ENCODE measurements around the gene CHADL.
"Not testable (repeated sequence)": the region's sequence is repeated elsewhere in the genome, so short reads cannot be mapped to it uniquely, and the experiment has no call there.

The CHADL gene, protein sequence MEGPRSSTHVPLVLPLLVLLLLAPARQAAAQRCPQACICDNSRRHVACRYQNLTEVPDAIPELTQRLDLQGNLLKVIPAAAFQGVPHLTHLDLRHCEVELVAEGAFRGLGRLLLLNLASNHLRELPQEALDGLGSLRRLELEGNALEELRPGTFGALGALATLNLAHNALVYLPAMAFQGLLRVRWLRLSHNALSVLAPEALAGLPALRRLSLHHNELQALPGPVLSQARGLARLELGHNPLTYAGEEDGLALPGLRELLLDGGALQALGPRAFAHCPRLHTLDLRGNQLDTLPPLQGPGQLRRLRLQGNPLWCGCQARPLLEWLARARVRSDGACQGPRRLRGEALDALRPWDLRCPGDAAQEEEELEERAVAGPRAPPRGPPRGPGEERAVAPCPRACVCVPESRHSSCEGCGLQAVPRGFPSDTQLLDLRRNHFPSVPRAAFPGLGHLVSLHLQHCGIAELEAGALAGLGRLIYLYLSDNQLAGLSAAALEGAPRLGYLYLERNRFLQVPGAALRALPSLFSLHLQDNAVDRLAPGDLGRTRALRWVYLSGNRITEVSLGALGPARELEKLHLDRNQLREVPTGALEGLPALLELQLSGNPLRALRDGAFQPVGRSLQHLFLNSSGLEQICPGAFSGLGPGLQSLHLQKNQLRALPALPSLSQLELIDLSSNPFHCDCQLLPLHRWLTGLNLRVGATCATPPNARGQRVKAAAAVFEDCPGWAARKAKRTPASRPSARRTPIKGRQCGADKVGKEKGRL

DNA sequence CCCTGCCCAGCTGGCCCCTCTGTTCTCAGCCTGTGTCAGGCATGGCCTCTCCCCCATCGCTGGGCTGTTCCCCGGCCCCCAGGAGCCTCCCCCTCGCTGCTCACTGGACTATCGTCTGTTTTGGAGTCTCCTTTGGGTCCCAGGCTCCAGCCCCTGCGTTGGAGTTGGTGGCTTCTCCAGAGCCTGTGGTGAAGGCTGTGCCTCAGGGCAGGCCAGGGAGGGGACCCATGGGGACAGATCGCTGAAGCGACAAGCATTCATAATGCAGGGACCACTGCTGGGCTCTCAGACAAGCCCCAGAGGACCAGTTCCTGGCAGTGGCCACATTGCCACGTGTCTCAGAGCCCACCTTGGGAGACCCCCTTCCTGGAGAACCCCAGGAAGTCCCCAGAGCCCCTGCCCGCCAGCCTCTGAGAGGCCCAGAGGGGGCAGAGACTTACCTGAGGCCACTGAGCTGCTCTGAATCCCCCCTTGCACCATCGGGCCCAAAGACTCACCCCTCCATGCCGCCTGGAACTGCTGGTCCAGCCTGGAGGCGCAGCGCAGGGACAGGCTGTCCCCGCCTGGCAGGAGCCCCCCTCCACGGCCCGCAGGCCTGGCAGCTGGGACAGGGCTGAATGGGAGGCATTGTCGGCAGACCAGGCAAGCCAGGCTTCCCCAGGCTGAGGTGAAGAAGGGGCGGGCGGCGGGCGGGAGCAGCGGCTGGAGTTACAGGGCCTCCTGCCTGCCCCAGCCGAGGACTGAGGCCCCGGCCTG lies at the start of gene CHADL:
TSS of gene CHADL (minus strand) at position 555 of the 756 bp plus-strand sequence. CDS start at position 505, 50 bp downstream.
- DNase-seq: no peak

DNA sequence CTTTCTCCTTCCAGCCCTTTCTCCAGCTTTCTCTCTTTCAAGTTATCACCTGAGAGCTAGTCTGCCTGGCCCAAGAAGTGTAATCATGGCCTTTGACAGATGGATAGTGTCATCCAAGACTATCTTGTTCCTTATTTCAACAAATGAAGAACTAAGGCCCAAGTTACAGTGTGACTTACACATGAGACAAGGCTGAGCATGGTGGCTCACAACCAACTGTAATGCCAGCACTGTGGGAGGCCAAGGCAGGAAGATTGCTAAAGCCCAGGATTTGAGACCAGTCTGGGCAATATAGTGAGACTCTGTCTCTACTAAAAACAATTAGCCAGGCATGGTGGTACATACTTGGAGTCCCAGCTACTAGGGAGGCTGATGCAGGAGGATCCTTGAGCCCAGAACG lies 48.9 kb upstream of the CHADL start:
- DNase-seq: no peak

DNA sequence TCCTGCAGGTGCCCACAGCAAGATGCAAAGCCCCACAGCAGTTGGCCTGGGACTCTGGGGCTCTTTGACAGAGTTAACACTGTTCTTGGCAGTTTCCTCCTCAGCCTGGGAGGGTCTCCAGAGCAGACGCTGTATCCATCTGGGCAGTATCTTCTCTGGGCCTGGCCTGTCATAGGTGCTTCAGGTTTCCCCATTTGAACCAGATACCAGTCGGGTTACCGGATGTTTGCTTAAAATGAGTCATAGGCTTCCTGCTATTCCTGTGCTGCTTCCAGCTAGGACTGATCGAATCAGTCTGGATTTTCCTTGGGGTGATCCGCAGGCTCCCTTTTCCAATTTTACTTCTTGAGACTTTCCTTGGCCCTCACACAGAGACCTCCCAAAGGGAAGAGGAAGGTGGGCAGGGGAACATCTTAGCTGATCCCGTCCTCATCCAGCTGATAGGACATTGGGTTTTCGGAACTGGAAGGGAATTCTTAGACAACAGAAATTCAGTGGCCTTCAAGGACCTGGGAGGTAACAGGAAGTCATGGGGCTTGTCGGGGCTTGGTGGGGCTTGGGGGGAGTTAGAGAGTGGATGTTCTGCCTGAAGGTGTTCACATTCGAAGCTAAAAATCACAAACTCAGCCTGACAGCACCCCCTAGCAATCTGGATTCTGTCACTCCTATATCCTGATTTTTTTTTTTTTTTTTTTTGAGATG lies 47.7 kb upstream of the CHADL start:
- no peak for DNase-seq

DNA sequence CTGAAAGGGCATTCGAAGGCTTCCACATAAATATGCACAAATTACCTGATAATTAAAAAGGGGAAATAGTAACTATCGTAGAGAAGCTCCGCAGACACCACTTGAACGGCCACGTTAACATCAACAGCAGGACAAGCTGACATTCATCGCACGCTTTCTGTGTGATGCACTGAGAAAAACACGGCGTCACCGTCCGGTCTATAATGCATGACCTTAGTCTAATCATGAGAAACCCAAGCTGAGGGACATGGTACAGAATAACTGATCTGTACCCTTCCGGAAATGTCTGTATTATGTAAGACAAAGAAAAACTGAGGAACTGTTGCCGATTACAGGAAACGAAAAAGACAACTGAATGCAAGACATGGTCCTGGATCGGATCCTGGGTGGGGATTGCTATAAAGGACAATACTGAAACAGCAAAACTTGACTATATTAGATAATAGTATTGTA lies 45.9 kb upstream of the CHADL start:
- peak; percentile 56 for DNase-seq

DNA sequence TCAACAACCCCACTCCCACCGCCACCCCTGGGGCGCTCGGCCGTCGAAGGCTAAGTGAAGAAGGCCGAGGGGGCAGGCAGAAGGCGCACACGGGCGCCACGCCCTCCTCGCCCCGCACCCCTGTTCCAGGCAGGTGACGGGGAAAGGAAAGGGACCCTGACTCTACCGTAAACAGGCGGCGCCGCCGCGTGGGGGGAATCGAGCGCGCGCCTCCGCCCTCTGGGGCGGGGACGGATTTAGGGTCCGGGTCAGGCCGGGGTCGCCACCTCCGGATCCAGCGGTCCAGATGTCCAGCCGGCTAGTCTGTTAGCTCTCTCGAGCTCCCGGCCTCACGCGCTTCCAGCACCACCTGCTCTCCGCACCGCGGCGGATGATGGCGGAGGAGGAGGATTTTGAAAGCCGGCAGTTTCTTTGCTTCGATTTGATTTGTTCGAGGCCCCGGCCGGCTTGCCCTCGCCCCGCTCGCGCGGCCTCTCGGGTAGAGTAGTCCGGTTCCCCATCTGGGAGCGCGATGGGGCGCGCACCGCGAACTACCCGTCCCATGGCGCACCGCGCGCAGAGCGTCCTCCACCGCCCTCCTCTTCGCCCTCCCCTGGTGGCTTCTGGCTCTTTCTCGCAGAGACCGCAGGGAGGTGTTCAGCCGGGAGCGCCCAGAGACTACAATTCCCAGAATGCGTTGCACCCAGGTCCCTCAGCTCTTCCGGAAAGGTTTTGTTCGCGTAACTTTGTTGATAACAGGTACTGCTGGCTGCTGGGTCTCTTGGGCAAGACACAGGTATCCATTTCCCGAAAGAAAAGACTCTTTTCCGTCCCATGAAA lies 45.3 kb upstream of the CHADL start, which contains the start of gene RANGAP1:
TSS of gene RANGAP1 (minus strand) at position 368 of the 819 bp plus-strand sequence. CDS start 5,143 bp downstream, outside the sequence.
- peak; percentile 98 for DNase-seq

DNA sequence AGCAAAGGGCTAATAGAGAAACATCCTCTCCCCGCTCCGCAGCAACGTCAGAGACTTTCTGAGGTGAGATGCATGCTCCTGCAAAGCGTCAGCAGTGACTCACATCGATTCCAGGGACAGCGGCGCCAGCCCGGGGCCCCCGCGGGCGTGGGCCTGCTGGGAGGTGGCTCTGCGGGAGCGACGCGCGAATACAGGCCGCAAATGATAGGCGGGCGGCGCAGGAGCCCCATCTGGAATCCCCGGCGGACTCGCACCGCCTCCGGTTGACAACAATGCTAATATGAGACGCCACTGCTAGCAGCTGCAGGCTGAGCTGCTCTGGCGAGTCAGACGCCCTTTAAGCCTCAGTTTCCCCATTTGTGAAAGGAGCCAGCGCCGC lies 44.7 kb upstream of the CHADL start:
- DNase-seq: no peak

DNA sequence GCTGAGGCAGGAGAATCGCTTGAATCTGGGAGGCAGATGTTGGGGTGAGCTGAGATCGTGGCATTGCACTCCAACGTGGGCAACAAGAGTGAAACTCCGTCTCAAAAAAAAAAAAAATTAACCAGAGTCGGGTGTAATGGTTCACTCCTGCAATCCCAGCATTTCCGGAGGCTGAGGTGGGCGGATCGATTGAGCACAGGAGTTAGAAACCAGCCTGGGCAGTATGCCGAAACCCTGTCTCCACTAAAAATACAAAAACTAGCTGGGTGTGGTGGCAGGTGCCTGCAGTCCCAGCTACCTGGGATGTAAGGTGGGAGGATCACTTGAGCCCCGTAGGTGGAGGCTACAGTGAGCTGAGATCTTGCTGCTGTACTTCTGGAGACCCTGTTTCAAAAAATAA lies 43.7 kb upstream of the CHADL start:
- DNase-seq: no peak

DNA sequence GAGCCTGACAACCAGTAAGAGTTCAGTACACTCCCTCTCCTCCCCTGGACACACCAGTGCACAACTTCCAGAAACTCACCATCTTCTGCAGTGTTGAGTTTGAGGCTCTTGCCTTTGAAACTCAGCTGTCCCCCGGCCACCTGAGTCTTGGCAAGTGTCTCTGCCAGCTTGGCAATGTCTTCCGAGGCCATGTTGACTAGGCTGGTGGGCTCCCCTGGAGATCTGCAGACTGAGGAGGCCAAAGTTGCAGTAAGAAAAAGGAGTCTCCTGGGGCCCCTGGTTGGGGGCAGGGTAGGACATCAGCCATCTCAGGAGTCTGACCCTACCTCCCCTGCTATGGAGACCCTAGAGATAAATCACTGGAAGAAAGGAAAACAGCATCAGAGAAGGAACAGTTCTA lies 40.1 kb upstream of the CHADL start:
- no peak for DNase-seq

DNA sequence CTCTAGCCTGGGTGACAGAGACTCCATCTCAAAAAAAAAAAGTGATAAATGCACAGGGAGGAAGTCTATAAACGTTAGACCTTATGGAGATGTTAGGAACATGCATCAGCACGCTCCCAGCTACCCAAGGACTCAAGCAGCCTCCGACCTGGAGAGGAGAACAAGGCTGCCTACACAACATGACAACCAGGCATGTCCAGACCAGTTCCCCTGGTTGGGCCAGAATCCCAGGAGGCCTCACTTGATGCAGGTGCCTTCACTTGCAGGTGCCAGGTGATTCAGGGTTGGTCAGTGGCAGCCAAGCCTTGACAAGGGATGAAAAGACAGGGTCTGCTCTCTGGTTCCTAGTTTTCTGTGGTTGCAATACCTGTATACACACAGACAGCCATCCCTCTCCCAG lies 39.3 kb upstream of the CHADL start:
- no peak for DNase-seq

DNA sequence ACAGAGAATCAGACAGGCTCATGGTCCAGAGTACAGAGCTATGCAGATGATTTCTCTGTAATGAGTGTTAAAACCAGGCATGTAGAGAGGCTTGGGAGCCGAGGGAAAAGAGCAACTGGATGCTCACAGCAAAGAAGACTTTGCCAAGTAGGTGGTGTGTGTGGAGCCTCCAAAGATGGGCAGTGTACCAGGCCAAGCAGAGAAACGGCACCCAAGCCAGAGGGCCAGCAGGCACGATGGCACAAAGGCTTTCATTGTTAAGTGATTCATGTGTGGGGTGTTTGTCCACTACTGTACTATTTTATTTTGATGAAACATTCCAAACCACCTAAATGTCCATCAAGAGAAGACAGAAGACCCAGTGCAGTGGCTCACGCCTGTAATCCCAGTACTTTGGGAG lies 34.1 kb upstream of the CHADL start:
- no peak for DNase-seq

DNA sequence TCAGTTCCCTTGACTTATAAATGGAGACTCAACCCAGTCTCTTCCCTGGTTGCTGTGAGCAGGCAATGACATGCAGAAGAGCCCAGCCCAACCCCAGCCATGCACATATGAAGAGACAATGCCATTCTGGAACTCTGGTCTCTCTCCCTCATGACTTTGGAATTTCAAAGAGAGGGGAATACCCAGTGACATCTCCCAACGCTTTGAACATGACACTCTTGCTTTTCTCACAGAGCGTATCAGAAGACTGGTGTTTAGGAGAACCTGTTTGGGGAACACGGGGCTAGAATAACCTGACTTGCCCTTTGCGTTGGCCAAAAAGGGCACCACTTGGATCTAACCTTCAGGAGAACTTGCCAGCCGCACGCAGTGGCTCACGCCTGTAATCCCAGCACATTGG lies 32.4 kb upstream of the CHADL start:
- no peak for DNase-seq

DNA sequence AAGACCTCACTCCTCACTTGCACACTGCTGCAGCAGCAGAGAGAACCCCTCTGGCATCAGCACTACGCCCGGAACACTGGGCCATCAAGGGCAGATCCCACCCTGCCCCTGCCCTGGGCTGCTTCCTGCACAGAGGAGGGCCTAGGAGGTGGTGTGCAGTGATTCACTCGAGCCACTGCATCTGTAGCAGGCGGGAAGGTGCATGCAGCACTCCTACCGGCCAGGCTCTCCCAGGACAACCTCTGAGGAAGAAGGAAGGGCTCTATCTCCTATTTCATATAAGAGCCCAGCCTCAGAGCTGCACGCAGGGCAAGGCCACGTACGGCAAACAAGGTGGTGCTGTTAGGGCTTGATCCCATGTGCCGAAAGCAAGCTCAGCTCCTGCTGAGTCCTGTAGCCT lies 31.1 kb upstream of the CHADL start:
- DNase-seq: no peak

DNA sequence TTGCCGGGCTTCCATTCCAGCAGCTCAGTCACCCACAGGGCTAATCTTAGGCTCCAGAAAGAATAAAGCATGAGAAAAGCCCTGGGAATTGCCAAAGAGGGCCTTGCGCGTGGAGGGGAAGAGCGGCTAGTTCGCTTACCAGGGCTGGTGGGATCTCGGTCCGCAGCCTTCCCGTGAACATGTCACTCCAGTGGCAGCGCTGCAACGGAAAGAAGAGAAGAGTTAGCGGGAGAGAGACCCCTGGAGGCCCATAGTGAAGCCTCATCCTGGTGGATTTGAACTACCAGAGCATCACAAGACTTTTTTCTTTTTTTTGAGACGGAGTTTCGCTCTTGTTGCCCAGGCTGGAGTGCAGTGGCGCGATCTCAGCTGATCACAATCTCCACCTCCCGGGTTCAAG lies 27.2 kb upstream of the CHADL start:
- no peak for DNase-seq

DNA sequence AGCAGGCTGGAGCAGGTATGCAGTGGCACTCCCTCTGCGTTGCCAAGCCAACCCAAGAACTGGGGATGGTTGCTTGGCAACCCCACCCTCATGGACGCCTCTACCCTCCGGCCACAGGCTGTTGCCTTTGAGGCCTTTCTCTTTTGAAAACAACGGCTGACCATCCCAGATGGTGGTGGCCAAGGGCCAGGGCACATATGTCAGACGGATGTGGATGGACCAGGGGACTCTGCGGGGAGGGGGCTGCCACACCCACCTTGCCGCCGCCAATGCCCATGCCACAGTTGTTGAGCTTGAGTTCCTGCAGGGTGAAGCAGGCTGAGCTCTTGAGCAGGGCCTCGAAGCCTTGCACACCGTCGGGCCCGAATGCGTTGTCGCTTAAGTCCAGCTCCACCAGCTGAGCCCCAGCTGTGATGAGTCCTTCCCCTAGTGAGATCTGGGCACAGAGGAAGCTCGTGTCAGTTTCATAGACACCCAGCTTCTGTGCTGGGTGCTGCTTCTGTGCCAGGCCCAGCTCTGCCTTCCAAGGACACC lies 23.7 kb upstream of the CHADL start:
- no peak for DNase-seq

DNA sequence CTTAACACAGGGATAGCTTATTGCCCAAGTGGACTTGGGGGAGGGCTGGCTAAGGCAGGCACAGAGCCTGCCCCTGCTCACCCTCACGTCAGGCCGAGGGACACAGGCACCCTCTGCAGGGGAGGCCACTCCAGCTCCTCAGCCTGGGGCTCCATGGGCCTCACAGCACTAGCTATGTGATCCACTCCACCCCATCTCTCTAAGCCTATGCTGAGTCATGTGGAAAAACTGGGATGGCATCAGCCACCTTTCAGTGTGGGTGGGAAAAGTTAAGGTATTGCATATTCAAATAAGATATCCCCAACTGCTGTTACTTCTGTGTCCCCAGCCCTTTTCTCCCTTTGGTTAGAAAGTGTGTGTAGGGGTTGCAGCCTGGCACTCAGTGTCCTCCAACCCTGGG lies 23.0 kb upstream of the CHADL start:
- DNase-seq: no peak

DNA sequence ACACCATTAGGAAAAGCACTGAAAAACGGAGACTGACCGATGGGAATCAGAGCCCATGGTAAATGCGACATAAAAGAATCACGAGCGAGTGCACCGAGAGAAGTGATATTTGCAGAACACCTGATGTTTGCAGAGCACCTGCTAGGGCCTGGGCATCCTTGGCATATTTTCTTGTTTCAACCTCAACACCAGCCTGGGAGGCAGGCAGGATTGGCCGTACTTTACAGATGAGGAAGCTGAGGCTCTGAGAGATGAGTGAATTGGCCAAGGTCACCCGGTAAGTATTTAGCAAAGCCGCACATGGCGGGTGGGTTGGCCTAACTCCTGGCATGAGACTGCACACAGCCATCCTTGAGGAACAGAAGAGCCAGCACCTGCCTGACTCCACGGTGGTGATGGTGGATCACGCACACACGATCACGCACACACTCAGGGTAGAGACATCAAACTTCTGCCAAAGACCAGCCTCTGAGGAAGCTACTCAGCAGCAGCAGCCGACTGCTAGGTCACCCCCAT lies 21.6 kb upstream of the CHADL start:
- DNase-seq: no peak

DNA sequence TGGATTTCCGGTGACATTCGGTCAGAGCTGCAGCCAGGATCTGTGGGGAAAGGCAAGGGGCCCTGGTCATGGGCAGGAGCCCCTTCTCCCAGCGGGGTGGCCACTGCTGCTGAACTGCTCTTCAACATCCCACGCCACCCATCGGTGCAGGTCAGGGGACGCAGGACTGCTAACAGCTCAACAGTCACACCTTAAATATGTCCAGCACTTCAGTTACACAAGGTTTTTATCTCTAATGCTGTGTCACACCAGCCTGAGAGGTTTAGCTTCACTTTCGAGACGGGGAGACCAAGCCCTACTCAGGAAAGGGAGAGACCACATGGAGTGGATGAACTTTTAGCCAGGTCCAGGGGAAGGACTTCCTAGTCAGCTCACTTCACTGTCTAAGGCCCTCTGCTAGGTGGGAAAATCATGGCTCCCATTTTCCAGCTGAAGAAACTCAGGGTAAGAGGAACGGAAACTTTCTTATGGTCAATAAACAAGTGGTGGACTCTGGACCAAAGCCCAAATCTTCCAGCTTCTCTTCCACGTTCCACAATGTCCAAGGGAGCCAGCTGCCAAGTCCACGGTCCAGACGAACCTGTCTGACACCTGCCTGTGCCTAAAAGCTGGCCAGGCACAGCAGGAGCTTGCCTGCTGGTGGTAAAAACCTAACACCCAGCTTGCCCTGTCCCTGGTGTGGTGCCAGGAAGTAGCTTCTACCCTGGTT lies 21.0 kb upstream of the CHADL start:
- DNase-seq: no peak

DNA sequence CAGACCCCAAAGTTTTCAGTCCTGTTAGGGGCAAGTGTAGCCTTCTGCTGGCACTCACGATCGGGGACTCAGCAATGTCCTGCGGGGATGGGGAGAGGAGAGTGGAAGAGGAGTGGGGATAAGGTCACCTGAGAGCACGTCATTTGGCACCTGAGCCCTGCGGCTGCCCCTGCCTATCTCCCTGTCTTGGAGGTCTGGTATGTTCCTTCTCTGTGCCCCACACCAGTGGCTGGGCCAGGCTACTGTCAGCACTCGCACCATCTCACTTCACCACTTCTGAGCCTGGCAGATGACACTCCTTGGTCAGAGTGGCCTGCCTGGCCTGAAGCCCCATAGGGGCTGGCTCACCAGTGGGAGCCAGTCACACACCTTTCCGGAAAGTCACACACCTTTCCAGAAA lies 20.1 kb upstream of the CHADL start:
- DNase-seq: no peak

DNA sequence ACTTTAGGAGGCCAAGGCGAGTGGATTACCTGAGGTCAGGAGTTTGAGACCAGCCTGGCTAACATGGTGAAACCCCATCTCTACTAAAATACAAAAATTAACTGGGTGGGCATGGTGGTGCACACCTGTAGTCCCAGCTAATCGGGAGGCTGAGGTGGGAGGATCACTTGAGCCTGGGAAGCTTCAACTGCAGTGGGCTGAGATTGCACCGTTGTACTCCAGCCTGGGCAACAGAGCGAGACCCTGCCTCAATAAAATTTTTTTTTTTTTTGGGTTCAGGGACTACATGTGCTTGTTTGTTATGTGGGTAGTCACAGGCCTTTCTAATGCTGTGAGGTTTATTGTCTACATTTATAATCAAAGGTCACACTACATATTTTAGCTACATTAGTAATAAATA lies 19.0 kb upstream of the CHADL start:
- DNase-seq: not testable (repeated sequence)

DNA sequence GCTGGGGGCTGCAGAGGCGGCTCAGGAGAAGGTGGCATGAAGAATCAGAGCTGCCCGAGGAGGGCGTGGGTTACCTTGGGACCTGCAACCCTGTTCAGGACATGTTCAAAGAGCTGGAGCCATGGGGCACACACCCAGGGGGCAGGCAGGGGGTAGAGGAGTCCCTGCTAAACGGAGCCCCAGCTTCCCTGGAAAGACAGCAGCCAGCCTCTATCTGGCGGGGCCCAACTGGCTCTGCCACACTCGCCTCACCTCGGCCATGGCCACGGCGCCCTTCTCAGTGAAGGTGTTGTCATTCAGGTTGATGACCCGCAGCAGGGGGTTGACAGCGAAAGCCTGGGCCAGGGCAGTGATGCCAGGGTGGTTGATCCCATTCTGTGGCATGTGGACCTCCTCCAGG lies 17.0 kb upstream of the CHADL start:
- no peak for DNase-seq
